OCI-LY3 (cell line): ENCODE results near the gene ZNF654.

ENCODE experiments used
- H2AFZ ChIP-seq: fragments of 200-600, 300-600 bp; shearing (Covaris generic); 2 replicates; pipeline ENCODE4 v1.6.0; 2014; ENCODE audit warnings: antibody characterized with exemption, low read depth, low read length
- H3K27ac ChIP-seq: fragments of 200-600, 300-600 bp; sonication (generic); 2 replicates; pipeline ENCODE4 v1.5.1; 2014; ENCODE audit warnings: mild to moderate bottlenecking, low read length, moderate library complexity, mixed read lengths
- H3K27me3 ChIP-seq: fragments of 200-600, 300-600 bp; sonication (generic); 2 replicates; pipeline ENCODE4 v1.6.1; 2014; ENCODE audit warnings: low read depth, low read length, mixed read lengths
- H3K36me3 ChIP-seq: fragments of 200-600, 300-600 bp; sonication (generic); replicated peaks from 2 replicates; pipeline ENCODE3; 2014; ENCODE audit warnings: low read depth, low read length, mixed read lengths
- H3K4me1 ChIP-seq: fragments of 300-600, 200-600 bp; sonication (generic); 2 replicates; pipeline ENCODE4 v1.6.1; 2014; ENCODE audit warnings: low read length, mixed read lengths
- H3K4me2 ChIP-seq: fragments of 200-600, 300-600 bp; sonication (generic); 2 replicates; pipeline ENCODE4 v1.6.1; 2014; ENCODE audit warnings: low read length, mixed read lengths
- H3K4me3 ChIP-seq: fragments of 300-600, 200-600 bp; sonication (generic); 2 replicates; pipeline ENCODE4 v1.5.1; 2014; ENCODE audit warnings: antibody characterized with exemption, mild to moderate bottlenecking, low read length, moderate library complexity
- H3K79me2 ChIP-seq: fragments of 300-600, 200-600 bp; shearing (Covaris generic); 2 replicates; pipeline ENCODE4 v1.6.1; 2014; ENCODE audit warnings: mild to moderate bottlenecking, low read length, mixed read lengths
- H3K9ac ChIP-seq: fragments of 300-600, 200-600 bp; shearing (Covaris generic); 2 replicates; pipeline ENCODE4 v1.6.0; 2014; ENCODE audit warnings: mild to moderate bottlenecking, low read length, moderate library complexity
- H3K9me3 ChIP-seq: fragments of 200-600, 300-600 bp; shearing (Covaris generic); 2 replicates; pipeline ENCODE4 v1.6.1; 2014; ENCODE audit warnings: low read length, mixed read lengths; ENCODE audit not compliant: insufficient read depth
- H4K20me1 ChIP-seq: fragments of 200-600, 300-600 bp; sonication (generic); 2 replicates; pipeline ENCODE4 v1.6.1; 2016; ENCODE audit warnings: low read length, mixed read lengths; ENCODE audit not compliant: insufficient read depth
- CTCF ChIP-seq: fragments of 200-600, 300-600 bp; sonication (generic); IDR thresholded peaks from 2 replicates; pipeline ENCODE4 v1.5.1; 2014; ENCODE audit warnings: antibody characterized with exemption, low read length, low read depth
- EZH2phosphoT487 ChIP-seq: fragments of 200-600 bp; shearing (Covaris generic); IDR thresholded peaks from 2 replicates; pipeline ENCODE4 v1.6.1; 2018; ENCODE audit warnings: antibody characterized with exemption, mixed run types, low read depth

ZNF654 gene

GRCh38 chr3:88034491-88035275 is 24.4 kb upstream of the ZNF654 start:
- H3K27me3 ChIP-seq = no peaks in the 10 kb centered on the region
- TF ChIP-seq EZH2phosphoT487 = no peak
- no peak for TF ChIP-seq CTCF
- H3K27ac ChIP-seq = no peak overlapping the region
- H3K79me2 ChIP-seq = no peaks in the 10 kb centered on the region
- H3K36me3 ChIP-seq = no peaks in the 10 kb centered on the region
- no peak overlapping the region for H3K4me3 ChIP-seq
- no peaks in the 10 kb centered on the region for H3K9me3 ChIP-seq
- H3K9ac ChIP-seq = no peak overlapping the region
- H3K4me2 ChIP-seq = no peak overlapping the region
- no peak overlapping the region; the same call in 1 of the 2 replicates for H2AFZ ChIP-seq
- H4K20me1 ChIP-seq = no peaks in the 10 kb centered on the region
- H3K4me1 ChIP-seq = peaks cover 11% of the 10 kb centered on the region

GRCh38 chr3:88036221-88036620 is 22.8 kb upstream of the ZNF654 start:
- Histone ChIP-seq H3K9ac (no peak overlapping the region), H3K27me3 (no peaks in the 10 kb centered on the region), H3K79me2 (no peaks in the 10 kb centered on the region), H3K36me3 (no peaks in the 10 kb centered on the region), H3K4me1 (peaks cover 9% of the 10 kb centered on the region), H4K20me1 (no peaks in the 10 kb centered on the region), H2AFZ (no peak overlapping the region), H3K4me3 (no peak overlapping the region), H3K4me2 (no peak overlapping the region), H3K9me3 (no peaks in the 10 kb centered on the region), H3K27ac (no peak overlapping the region)
- TF ChIP-seq EZH2phosphoT487 (no peak), CTCF (no peak)

DNA sequence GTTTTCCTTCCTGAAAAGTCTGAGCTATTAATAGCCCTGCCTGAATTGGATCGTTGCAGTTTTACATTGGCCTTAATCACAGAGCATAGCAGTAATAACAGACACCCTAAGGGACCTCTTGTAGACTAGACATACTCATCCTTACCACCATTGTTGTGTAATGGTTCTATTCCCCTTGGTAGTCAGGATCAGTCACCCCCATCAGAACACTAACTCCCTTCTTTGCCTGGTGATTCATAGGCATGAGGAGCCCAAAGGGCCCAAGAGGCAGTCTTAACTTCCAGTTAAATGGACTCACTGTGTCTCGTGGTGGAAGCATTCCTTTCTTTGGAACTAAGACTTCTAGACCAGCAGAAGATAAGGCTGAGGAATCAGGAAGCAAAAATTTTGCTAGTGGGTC is 20.5 kb upstream of the ZNF654 start:
- Histone ChIP-seq H3K79me2 (no peaks in the 10 kb centered on the region), H3K4me1 (no peaks in the 10 kb centered on the region), H4K20me1 (no peaks in the 10 kb centered on the region), H2AFZ (no peak overlapping the region), H3K27ac (no peak overlapping the region), H3K36me3 (no peaks in the 10 kb centered on the region), H3K4me3 (no peak overlapping the region), H3K4me2 (no peak overlapping the region), H3K27me3 (no peaks in the 10 kb centered on the region), H3K9me3 (no peaks in the 10 kb centered on the region), H3K9ac (no peak overlapping the region)
- no peak for TF ChIP-seq EZH2phosphoT487
- TF ChIP-seq CTCF = no peak

DNA sequence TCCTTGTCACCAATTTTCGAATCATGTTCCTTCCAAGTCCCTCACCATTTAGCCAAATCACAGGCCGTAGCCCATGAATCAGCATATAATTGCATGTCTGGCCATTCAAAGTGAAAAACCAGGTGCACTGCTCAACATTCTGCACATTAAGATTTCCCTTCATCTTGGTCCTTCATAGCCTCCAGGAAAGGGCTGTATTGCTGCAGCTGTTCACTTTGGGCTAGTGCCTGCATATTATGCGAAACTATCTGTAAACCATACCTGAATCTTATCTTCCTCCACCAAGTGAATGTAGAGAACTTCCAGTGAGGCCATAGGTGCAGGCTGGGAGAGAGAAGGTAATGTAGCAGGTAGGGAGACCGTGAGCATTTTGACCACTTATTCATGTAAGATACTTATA is 18.5 kb upstream of the ZNF654 start:
- Histone ChIP-seq H3K4me2 (no peak overlapping the region), H3K4me3 (no peak overlapping the region), H3K4me1 (no peaks in the 10 kb centered on the region), H3K9ac (no peak overlapping the region), H3K79me2 (no peaks in the 10 kb centered on the region), H3K9me3 (no peaks in the 10 kb centered on the region), H3K27me3 (no peaks in the 10 kb centered on the region), H3K27ac (no peak overlapping the region), H2AFZ (no peak overlapping the region), H4K20me1 (no peaks in the 10 kb centered on the region), H3K36me3 (no peaks in the 10 kb centered on the region)
- TF ChIP-seq CTCF = no peak
- TF ChIP-seq EZH2phosphoT487 = no peak
